WTC11 (cell line): ENCODE data around the gene BBS9. TPM values are rescaled to one million over a fixed set of nuclear protein-coding genes. Genes with fewer than 3 reads are reported as not detected.

Source experiments
- ATAC-seq: fragments of 200-7000 bp; cut with Tn5 transposase; 2 replicates; pipeline ENCODE4 v1.10.0; 2021; ENCODE audit warnings: mild to moderate bottlenecking, moderate library complexity
- CTCF ChIA-PET: fragments of 300-600 bp; sonication (Branson Sonifier 250); formaldehyde crosslinking; loops from one replicate; lab custom pipeline; 2021; ENCODE audit warnings: antibody characterized with exemption; lab: Charles Lee
- POLR2A ChIA-PET: fragments of 350-600 bp; sonication (Branson Sonifier 250); formaldehyde crosslinking; loops from one replicate; lab custom pipeline; 2021; ENCODE audit warnings: antibody characterized with exemption; lab: Charles Lee
- DNase-seq: peaks from one replicate; pipeline ENCODE4 v3.0.0; 2021; ENCODE audit warnings: low spot score
- H3K27ac Mint-ChIP-seq: 2 replicates; pipeline ENCODE4 v1.8.0; 2021; ENCODE audit warnings: mixed read lengths
- H3K27me3 Mint-ChIP-seq: 2 replicates; pipeline ENCODE4 v1.8.0; 2021; ENCODE audit warnings: low read depth, mild to moderate bottlenecking, moderate library complexity, mixed read lengths
- H3K36me3 Mint-ChIP-seq: 2 replicates; pipeline ENCODE4 v1.8.0; 2021; ENCODE audit warnings: mixed read lengths
- H3K4me1 Mint-ChIP-seq: 2 replicates; pipeline ENCODE4 v1.8.0; 2022; ENCODE audit warnings: mixed read lengths
- H3K4me3 Mint-ChIP-seq: 2 replicates; pipeline ENCODE4 v1.8.0; 2021; ENCODE audit warnings: mild to moderate bottlenecking, moderate library complexity, mixed read lengths
- H3K9me3 Mint-ChIP-seq: 2 replicates; pipeline ENCODE4 v1.8.0; 2021; ENCODE audit warnings: mixed read lengths
- AR ChIP-seq: fragments of 250-450 bp; sonication (Bioruptor Pico); IDR thresholded peaks from 2 replicates; pipeline ENCODE4 v1.9.0; 2021; ENCODE audit warnings: mild to moderate bottlenecking
- ARID4B ChIP-seq: sonication (generic); formaldehyde crosslinking; IDR thresholded peaks from 2 replicates; pipeline ENCODE4 v1.8.0; 2023; ENCODE audit warnings: missing genetic modification reagents, mild to moderate bottlenecking, borderline replicate concordance
- ATF1 ChIP-seq: sonication (generic); formaldehyde crosslinking; IDR thresholded peaks from 2 replicates; pipeline ENCODE4 v1.8.1; 2023; ENCODE audit warnings: mild to moderate bottlenecking, moderate library complexity, missing genetic modification reagents
- ESRRA ChIP-seq: sonication (generic); formaldehyde crosslinking; IDR thresholded peaks from 2 replicates; pipeline ENCODE4 v1.8.1; 2022; ENCODE audit warnings: mild to moderate bottlenecking, missing genetic modification reagents, borderline replicate concordance
- ETV6 ChIP-seq: sonication (generic); formaldehyde crosslinking; IDR thresholded peaks from 2 replicates; pipeline ENCODE4 v1.8.1; 2022; ENCODE audit warnings: mild to moderate bottlenecking, missing genetic modification reagents
- IRF1 ChIP-seq: sonication (generic); formaldehyde crosslinking; IDR thresholded peaks from 2 replicates; pipeline ENCODE4 v1.8.0; 2023; ENCODE audit warnings: missing genetic modification reagents
- KAT7 ChIP-seq: sonication (generic); formaldehyde crosslinking; IDR thresholded peaks from 2 replicates; pipeline ENCODE4 v1.8.1; 2023; ENCODE audit warnings: missing genetic modification reagents, mild to moderate bottlenecking, borderline replicate concordance
- NR3C1 ChIP-seq: sonication (generic); formaldehyde crosslinking; conservative IDR thresholded peaks from 2 replicates; pipeline ENCODE4 v1.8.1; 2023; ENCODE audit warnings: low read depth, mild to moderate bottlenecking, missing genetic modification reagents
- RORB ChIP-seq: fragments of 250-450 bp; sonication (Bioruptor Pico); IDR thresholded peaks from 2 replicates; pipeline ENCODE4 v1.9.0; 2021; ENCODE audit warnings: mild to moderate bottlenecking
- SMAD3 ChIP-seq: sonication (generic); formaldehyde crosslinking; IDR thresholded peaks from 2 replicates; pipeline ENCODE4 v1.8.0; 2022; ENCODE audit warnings: missing genetic modification reagents, mild to moderate bottlenecking, borderline replicate concordance
- STAT6 ChIP-seq: sonication (generic); formaldehyde crosslinking; conservative IDR thresholded peaks from 2 replicates; pipeline ENCODE4 v1.8.1; 2023; ENCODE audit warnings: mild to moderate bottlenecking, low read depth, missing genetic modification reagents, moderate library complexity
- USF2 ChIP-seq: sonication (generic); formaldehyde crosslinking; IDR thresholded peaks from 2 replicates; pipeline ENCODE4 v1.8.1; 2023; ENCODE audit warnings: mild to moderate bottlenecking, missing genetic modification reagents, moderate library complexity
- ZBTB21 ChIP-seq: sonication (generic); formaldehyde crosslinking; IDR thresholded peaks from 2 replicates; pipeline ENCODE4 v1.8.1; 2023; ENCODE audit warnings: mild to moderate bottlenecking, missing genetic modification reagents, borderline replicate concordance
- ZNF121 ChIP-seq: sonication (generic); formaldehyde crosslinking; IDR thresholded peaks from 2 replicates; pipeline ENCODE4 v1.8.0; 2023; ENCODE audit warnings: missing genetic modification reagents
- total RNA-seq: library from RNA; stranded (reverse); gene quantifications from 3 replicates; pipeline ENCODE4 v1.2.3, GENCODE V29; 2021
- TF ChIP-seq, protein P1 (sequence below): sonication (generic); formaldehyde crosslinking; IDR thresholded peaks from 2 replicates; pipeline ENCODE4 v1.8.0; 2022; ENCODE audit warnings: mild to moderate bottlenecking, missing genetic modification reagents
- TF ChIP-seq, protein P2 (sequence below): sonication (generic); formaldehyde crosslinking; IDR thresholded peaks from 2 replicates; pipeline ENCODE4 v1.8.0; 2022; ENCODE audit warnings: mild to moderate bottlenecking, missing genetic modification reagents
- TF ChIP-seq, protein P3 (sequence below): sonication (generic); formaldehyde crosslinking; IDR thresholded peaks from 2 replicates; pipeline ENCODE4 v1.8.0; 2022; ENCODE audit warnings: mild to moderate bottlenecking, missing genetic modification reagents

BBS9 gene
- total RNA-seq, 1 experiment from 2014 or later, result 56.6 TPM

DNA sequence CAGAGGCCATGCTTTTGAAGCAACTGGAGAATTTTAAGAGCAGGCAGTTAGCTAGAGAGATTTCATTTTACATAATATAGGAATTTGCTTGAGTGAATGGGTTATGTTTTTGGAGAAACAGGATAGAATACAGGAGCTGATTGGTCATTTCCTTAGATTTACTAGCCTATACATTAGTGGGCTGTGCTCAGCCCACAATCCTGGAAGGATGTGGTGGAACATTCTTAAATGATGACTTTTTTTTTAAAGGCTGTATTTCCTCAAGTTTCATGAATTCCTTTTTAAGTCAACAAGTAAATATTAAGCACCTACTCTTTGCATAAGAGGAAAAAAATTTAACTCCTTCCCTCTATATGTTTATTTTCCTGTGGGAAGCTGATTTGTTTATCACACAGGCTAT lies 461.6 kb downstream of the BBS9 start:
- TF ChIP-seq IRF1 (no peak), ARID4B (no peak), ZBTB21 (CRISPR knock-in tag) (no peak), ZNF121 (CRISPR knock-in tag) (no peak), STAT6 (CRISPR knock-in tag) (no peak), NR3C1 (no peak)
- TF ChIP-seq, protein P1, sequence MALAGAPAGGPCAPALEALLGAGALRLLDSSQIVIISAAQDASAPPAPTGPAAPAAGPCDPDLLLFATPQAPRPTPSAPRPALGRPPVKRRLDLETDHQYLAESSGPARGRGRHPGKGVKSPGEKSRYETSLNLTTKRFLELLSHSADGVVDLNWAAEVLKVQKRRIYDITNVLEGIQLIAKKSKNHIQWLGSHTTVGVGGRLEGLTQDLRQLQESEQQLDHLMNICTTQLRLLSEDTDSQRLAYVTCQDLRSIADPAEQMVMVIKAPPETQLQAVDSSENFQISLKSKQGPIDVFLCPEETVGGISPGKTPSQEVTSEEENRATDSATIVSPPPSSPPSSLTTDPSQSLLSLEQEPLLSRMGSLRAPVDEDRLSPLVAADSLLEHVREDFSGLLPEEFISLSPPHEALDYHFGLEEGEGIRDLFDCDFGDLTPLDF (CRISPR knock-in tag), result no peak
- Mint-ChIP-seq H3K4me3 (no peak overlapping the region), H3K4me1 (peaks cover 10% of the 10 kb centered on the region), H3K36me3 (no peaks in the 10 kb centered on the region), H3K27me3 (no peaks in the 10 kb centered on the region), H3K9me3 (peaks cover 4% of the 10 kb centered on the region; the same call in 1 of the 2 replicates), H3K27ac (no peak overlapping the region)
- no peak for DNase-seq
- ChIA-PET POLR2A (no interaction called here), CTCF (no interaction called here)
- no peak for ATAC-seq

DNA sequence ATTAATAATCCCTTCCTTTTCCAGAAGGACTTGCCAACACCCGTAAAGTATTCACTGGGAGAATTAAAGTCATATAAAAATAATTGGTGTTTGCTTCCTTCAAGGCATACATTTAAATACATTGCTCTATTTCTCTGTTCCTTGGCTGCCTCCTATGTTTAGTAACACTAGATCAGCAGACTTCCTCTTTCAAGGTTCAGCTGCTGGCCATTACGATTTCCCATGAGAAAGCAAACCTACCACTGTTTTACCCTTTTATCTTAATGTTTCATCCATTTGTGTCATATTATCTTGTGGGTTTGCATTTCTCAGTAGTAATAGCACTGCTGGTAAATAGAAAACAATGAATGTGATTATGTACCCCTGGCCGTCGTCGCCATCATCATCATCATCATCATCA lies 462.1 kb downstream of the BBS9 start:
- CTCF ChIA-PET, result no interaction called here
- H3K4me1 Mint-ChIP-seq, result peaks cover 10% of the 10 kb centered on the region
- TF ChIP-seq, protein P2, sequence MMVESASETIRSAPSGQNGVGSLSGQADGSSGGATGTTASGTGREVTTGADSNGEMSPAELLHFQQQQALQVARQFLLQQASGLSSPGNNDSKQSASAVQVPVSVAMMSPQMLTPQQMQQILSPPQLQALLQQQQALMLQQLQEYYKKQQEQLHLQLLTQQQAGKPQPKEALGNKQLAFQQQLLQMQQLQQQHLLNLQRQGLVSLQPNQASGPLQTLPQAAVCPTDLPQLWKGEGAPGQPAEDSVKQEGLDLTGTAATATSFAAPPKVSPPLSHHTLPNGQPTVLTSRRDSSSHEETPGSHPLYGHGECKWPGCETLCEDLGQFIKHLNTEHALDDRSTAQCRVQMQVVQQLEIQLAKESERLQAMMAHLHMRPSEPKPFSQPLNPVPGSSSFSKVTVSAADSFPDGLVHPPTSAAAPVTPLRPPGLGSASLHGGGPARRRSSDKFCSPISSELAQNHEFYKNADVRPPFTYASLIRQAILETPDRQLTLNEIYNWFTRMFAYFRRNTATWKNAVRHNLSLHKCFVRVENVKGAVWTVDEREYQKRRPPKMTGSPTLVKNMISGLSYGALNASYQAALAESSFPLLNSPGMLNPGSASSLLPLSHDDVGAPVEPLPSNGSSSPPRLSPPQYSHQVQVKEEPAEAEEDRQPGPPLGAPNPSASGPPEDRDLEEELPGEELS (CRISPR knock-in tag), result no peak
- no peak for TF ChIP-seq RORB (CRISPR knock-in tag)
- TF ChIP-seq USF2, result no peak
- TF ChIP-seq ATF1 (CRISPR knock-in tag), result no peak
- TF ChIP-seq ETV6 (CRISPR knock-in tag), result no peak
- TF ChIP-seq ZNF121 (CRISPR knock-in tag), result no peak
- no peak for TF ChIP-seq ESRRA (CRISPR knock-in tag)
- TF ChIP-seq SMAD3 (CRISPR knock-in tag), result no peak
- TF ChIP-seq KAT7 (CRISPR knock-in tag), result no peak
- TF ChIP-seq AR (CRISPR knock-in tag), result no peak
- TF ChIP-seq, protein P3, sequence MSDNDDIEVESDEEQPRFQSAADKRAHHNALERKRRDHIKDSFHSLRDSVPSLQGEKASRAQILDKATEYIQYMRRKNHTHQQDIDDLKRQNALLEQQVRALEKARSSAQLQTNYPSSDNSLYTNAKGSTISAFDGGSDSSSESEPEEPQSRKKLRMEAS, result no peak
- H3K36me3 Mint-ChIP-seq, result no peaks in the 10 kb centered on the region
- no peak overlapping the region for H3K4me3 Mint-ChIP-seq
- no peak for DNase-seq
- H3K27ac Mint-ChIP-seq, result no peak overlapping the region
- ATAC-seq, result no peak
- peaks cover 4% of the 10 kb centered on the region; the same call in 1 of the 2 replicates for H3K9me3 Mint-ChIP-seq
- H3K27me3 Mint-ChIP-seq, result no peaks in the 10 kb centered on the region
- POLR2A ChIA-PET, result no interaction called here
